OCI-LY1 (cell line): ENCODE data around the gene CACNB3.

ENCODE experiments used
- CTCF ChIP-seq: fragments of 200-600 bp; sonication (generic), shearing (Covaris generic); IDR thresholded peaks from 2 replicates; pipeline ENCODE4 v1.5.1; 2017; ENCODE audit warnings: mild to moderate bottlenecking, antibody characterized with exemption, low read length, moderate library complexity, mixed read lengths
- EZH2 ChIP-seq: fragments of 200-600 bp; sonication (generic), shearing (Covaris generic); IDR thresholded peaks from 2 replicates; pipeline ENCODE4 v1.8.0; 2017; ENCODE audit warnings: borderline replicate concordance, mixed run types, mild to moderate bottlenecking, antibody characterized with exemption, low read length, moderate library complexity, mixed read lengths

- no peak for TF ChIP-seq CTCF
- no peak for TF ChIP-seq EZH2
Observed at GRCh38 chr12:48789858-48790326, 28.4 kb upstream of the CACNB3 start.
